Stomach (tissue), 4 donors: Measurements from ENCODE around the gene RAB19.

ENCODE experiments used
- CTCF ChIP-seq, 7 experiments: fragments of 450-650 bp in 4 of 7; fragments of 200-600 bp in 3 of 7; sonication (generic) in 3 of 7; IDR thresholded peaks; one replicate each; pipeline ENCODE4 v1.5.1; 2016 to 2019; ENCODE audit warnings: antibody characterized with exemption in 7 of 7, control low read depth in 2 of 7, mild to moderate bottlenecking in 1 of 7
- POLR2AphosphoS5 ChIP-seq, 3 donors: sonication (generic); formaldehyde crosslinking; IDR thresholded peaks; one replicate each; pipeline ENCODE4 v1.6.1; 2016; ENCODE audit warnings: antibody characterized with exemption in 3 of 3

DNA sequence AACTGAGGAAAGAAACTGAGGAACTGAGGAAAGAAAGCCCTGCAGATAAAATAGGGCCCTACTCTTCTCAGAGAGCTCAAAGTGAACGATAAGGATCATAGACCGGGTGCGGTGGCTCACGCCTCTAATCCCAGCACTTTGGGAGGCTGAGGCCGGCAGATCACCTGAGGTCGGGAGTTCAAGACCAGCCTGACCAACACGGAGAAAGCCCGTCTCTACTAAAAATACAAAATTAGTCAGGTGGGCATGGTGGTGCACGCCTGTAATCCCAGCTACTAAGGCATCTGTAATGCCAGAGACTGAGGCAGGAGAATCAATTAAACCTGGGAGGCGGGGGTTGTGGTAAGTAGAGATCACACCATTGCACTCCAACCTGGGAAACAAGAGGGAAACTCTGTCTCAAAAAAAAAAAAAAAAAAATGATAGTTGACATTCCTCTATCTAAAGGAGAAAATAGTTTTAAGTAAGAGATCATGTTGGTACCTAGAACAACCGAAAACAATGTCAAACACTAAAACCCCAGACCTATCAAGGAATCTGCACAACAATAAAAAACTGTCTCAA lies 72.9 kb downstream of the RAB19 start:
- TF ChIP-seq CTCF (IDR thresholded peaks at IDR 0.05) (no peak), POLR2AphosphoS5 (IDR thresholded peaks at IDR 0.05) (no peak)
